DOHH2 (cell line): ENCODE measurements around the gene ROR1.
"Not testable (repeated sequence)": the region's sequence is repeated elsewhere in the genome, so short reads cannot be mapped to it uniquely, and the experiment has no call there.

Experiments used
- H3F3A ChIP-seq: fragments of 200-600 bp; sonication (generic), shearing (Covaris generic); 2 replicates; pipeline ENCODE4 v1.6.0; 2016; ENCODE audit warnings: antibody characterized with exemption, mild to moderate bottlenecking; ENCODE audit not compliant: control insufficient read depth, insufficient read depth
- H3K27ac ChIP-seq: fragments of 200-600 bp; sonication (generic); 2 replicates; pipeline ENCODE4 v1.5.1; 2014; ENCODE audit warnings: low read depth, mild to moderate bottlenecking, low read length, moderate library complexity
- H3K27me3 ChIP-seq: fragments of 200-600 bp; sonication (generic); 2 replicates; pipeline ENCODE4 v1.6.1; 2014; ENCODE audit warnings: mild to moderate bottlenecking, low read length, mixed read lengths; ENCODE audit not compliant: control insufficient read depth
- H3K36me3 ChIP-seq: fragments of 200-600 bp; sonication (generic); 2 replicates; pipeline ENCODE4 v1.6.1; 2014; ENCODE audit warnings: mild to moderate bottlenecking, low read length, moderate library complexity, mixed read lengths; ENCODE audit not compliant: control insufficient read depth
- H3K4me1 ChIP-seq: fragments of 200-600 bp; sonication (generic); 2 replicates; pipeline ENCODE4 v1.6.1; 2014; ENCODE audit warnings: mild to moderate bottlenecking, low read length, mixed read lengths; ENCODE audit not compliant: control insufficient read depth
- H3K4me2 ChIP-seq: fragments of 200-600 bp; sonication (generic); 2 replicates; pipeline ENCODE4 v1.6.0; 2014; ENCODE audit warnings: mild to moderate bottlenecking, low read length, moderate library complexity
- H3K4me3 ChIP-seq: fragments of 200-600 bp; sonication (generic); 2 replicates; pipeline ENCODE4 v1.5.1; 2014; ENCODE audit warnings: mild to moderate bottlenecking, low read length, mixed read lengths
- H3K79me2 ChIP-seq: fragments of 200-600 bp; sonication (generic); 2 replicates; pipeline ENCODE4 v1.6.1; 2014; ENCODE audit warnings: mild to moderate bottlenecking, low read length, mixed read lengths; ENCODE audit not compliant: control insufficient read depth
- H3K9me2 ChIP-seq: fragments of 200-600 bp; sonication (generic); replicated peaks from 2 replicates; pipeline ENCODE4 v1.6.1; 2014; ENCODE audit warnings: mild to moderate bottlenecking, low read length, mixed read lengths; ENCODE audit not compliant: control insufficient read depth
- H3K9me3 ChIP-seq: fragments of 200-600 bp; sonication (generic); 2 replicates; pipeline ENCODE4 v1.6.1; 2014; ENCODE audit warnings: antibody characterized with exemption, low read length, mixed read lengths; ENCODE audit not compliant: control insufficient read depth, insufficient read depth
- H4K20me1 ChIP-seq: fragments of 200-600 bp; sonication (generic); 2 replicates; pipeline ENCODE4 v1.6.0; 2014; ENCODE audit warnings: low read depth, mild to moderate bottlenecking, antibody characterized with exemption, low read length, moderate library complexity; ENCODE audit not compliant: control insufficient read depth, insufficient read depth
- CTCF ChIP-seq: fragments of 200-600 bp; sonication (generic); IDR thresholded peaks from one replicate; pipeline ENCODE4 v1.5.1; 2014; ENCODE audit warnings: antibody characterized with exemption, mild to moderate bottlenecking, low read depth, low read length; ENCODE audit not compliant: poor library complexity, severe bottlenecking
- EZH2phosphoT487 ChIP-seq: fragments of 200-600 bp; sonication (generic); IDR thresholded peaks from 2 replicates; pipeline ENCODE4 v1.6.1; 2017; ENCODE audit warnings: borderline replicate concordance, mild to moderate bottlenecking, antibody characterized with exemption, low read length, moderate library complexity, mixed read lengths

Gene ROR1

GRCh38 chr1:64220241-64220640, 446.4 kb downstream of the ROR1 start:
- H3K27me3 ChIP-seq = peaks cover 3% of the 10 kb centered on the region
- H3K27ac ChIP-seq = no peak overlapping the region
- H3K9me3 ChIP-seq = no peaks in the 10 kb centered on the region
- no peaks in the 10 kb centered on the region for H3K79me2 ChIP-seq
- no peaks in the 10 kb centered on the region for H3F3A ChIP-seq
- TF ChIP-seq CTCF (no peak), EZH2phosphoT487 (no peak)
- no peaks in the 10 kb centered on the region for H3K4me1 ChIP-seq
- no peak overlapping the region for H3K4me3 ChIP-seq
- no peaks in the 10 kb centered on the region for H4K20me1 ChIP-seq
- no peaks in the 10 kb centered on the region for H3K36me3 ChIP-seq
- no peak overlapping the region for H3K4me2 ChIP-seq
- H3K9me2 ChIP-seq = no peaks in the 10 kb centered on the region

GRCh38 chr1:64223329-64224151, 449.7 kb downstream of the ROR1 start:
- no peaks in the 10 kb centered on the region for H3K79me2 ChIP-seq
- H3F3A ChIP-seq = no peaks in the 10 kb centered on the region
- no peak for TF ChIP-seq EZH2phosphoT487
- TF ChIP-seq CTCF = no peak
- H3K4me2 ChIP-seq = no peak overlapping the region
- H3K27ac ChIP-seq = no peak overlapping the region
- H3K9me3 ChIP-seq = no peaks in the 10 kb centered on the region
- no peaks in the 10 kb centered on the region for H4K20me1 ChIP-seq
- no peaks in the 10 kb centered on the region for H3K4me1 ChIP-seq
- H3K4me3 ChIP-seq = no peak overlapping the region
- H3K9me2 ChIP-seq = no peaks in the 10 kb centered on the region
- H3K27me3 ChIP-seq = peaks cover 7% of the 10 kb centered on the region; the same call in 1 of the 2 replicates
- H3K36me3 ChIP-seq = no peaks in the 10 kb centered on the region

- H4K20me1 ChIP-seq, H3K9me3 ChIP-seq, H3K9me2 ChIP-seq, H3K79me2 ChIP-seq, H3K27me3 ChIP-seq, H3K4me3 ChIP-seq, H3K4me1 ChIP-seq, H3F3A ChIP-seq, H3K4me2 ChIP-seq, H3K27ac ChIP-seq, H3K36me3 ChIP-seq: not testable (repeated sequence)
These were observed 450.4 kb downstream of the ROR1 start for GRCh38 chr1:64224236-64224635.

GRCh38 chr1:64228167-64228957, 454.5 kb downstream of the ROR1 start:
- Histone ChIP-seq H3F3A (no peaks in the 10 kb centered on the region), H3K79me2 (no peaks in the 10 kb centered on the region), H3K4me1 (peaks cover 6% of the 10 kb centered on the region), H3K36me3 (no peaks in the 10 kb centered on the region), H3K27ac (no peak overlapping the region), H3K9me2 (no peaks in the 10 kb centered on the region), H3K9me3 (no peaks in the 10 kb centered on the region), H4K20me1 (no peaks in the 10 kb centered on the region), H3K4me3 (no peak overlapping the region), H3K27me3 (peaks cover 11% of the 10 kb centered on the region), H3K4me2 (no peak overlapping the region)
- TF ChIP-seq EZH2phosphoT487 (no peak), CTCF (no peak)
